ACC112 (cell line): Measurements from ENCODE around the gene SMG9.
"Not testable (repeated sequence)": the region's sequence is repeated elsewhere in the genome, so short reads cannot be mapped to it uniquely, and the experiment has no call there.

Experiments used
- H2AFZ ChIP-seq: fragments of 200-600 bp; sonication (generic); one replicate; pipeline ENCODE4 v1.6.0; 2017; ENCODE audit warnings: antibody characterized with exemption, low read length; ENCODE audit not compliant: unreplicated experiment
- H3K27ac ChIP-seq: fragments of 200-600 bp; sonication (generic); 2 replicates; pipeline ENCODE4 v1.5.1; 2014; ENCODE audit warnings: low read depth, mild to moderate bottlenecking, antibody characterized with exemption, low read length, moderate library complexity
- H3K27me3 ChIP-seq: fragments of 200-600 bp; sonication (generic); 2 replicates; pipeline ENCODE4 v1.6.1; 2014; ENCODE audit warnings: mild to moderate bottlenecking, antibody characterized with exemption, low read length, moderate library complexity, mixed read lengths; ENCODE audit not compliant: insufficient read depth
- H3K36me3 ChIP-seq: fragments of 200-600 bp; sonication (generic); 2 replicates; pipeline ENCODE4 v1.6.1; 2016; ENCODE audit warnings: mild to moderate bottlenecking, antibody characterized with exemption, low read length, moderate library complexity, mixed read lengths; ENCODE audit not compliant: insufficient read depth
- H3K4me1 ChIP-seq: fragments of 200-600 bp; sonication (generic); one replicate; pipeline ENCODE4 v1.6.1; 2016; ENCODE audit warnings: low read length, mixed read lengths; ENCODE audit not compliant: insufficient read depth, unreplicated experiment, control insufficient read depth
- H3K4me3 ChIP-seq: fragments of 200-600 bp; sonication (generic); 2 replicates; pipeline ENCODE4 v1.5.1; 2014; ENCODE audit warnings: mild to moderate bottlenecking, low read depth, low read length
- H3K79me2 ChIP-seq: fragments of 200-600 bp; sonication (generic); one replicate; pipeline ENCODE4 v1.6.0; 2016; ENCODE audit warnings: low read length; ENCODE audit not compliant: control insufficient read depth, unreplicated experiment, insufficient read depth

Gene SMG9

GRCh38 chr19:43779820-43780219 is 25.1 kb upstream of the SMG9 start:
- peaks cover 4% of the 10 kb centered on the region for H3K79me2 ChIP-seq
- peak overlapping the region; percentile 79 for H3K4me3 ChIP-seq
- H2AFZ ChIP-seq: no peak overlapping the region
- no peaks in the 10 kb centered on the region for H3K27me3 ChIP-seq
- H3K4me1 ChIP-seq: peaks cover 24% of the 10 kb centered on the region
- H3K27ac ChIP-seq: no peak overlapping the region
- H3K36me3 ChIP-seq: no peaks in the 10 kb centered on the region

DNA sequence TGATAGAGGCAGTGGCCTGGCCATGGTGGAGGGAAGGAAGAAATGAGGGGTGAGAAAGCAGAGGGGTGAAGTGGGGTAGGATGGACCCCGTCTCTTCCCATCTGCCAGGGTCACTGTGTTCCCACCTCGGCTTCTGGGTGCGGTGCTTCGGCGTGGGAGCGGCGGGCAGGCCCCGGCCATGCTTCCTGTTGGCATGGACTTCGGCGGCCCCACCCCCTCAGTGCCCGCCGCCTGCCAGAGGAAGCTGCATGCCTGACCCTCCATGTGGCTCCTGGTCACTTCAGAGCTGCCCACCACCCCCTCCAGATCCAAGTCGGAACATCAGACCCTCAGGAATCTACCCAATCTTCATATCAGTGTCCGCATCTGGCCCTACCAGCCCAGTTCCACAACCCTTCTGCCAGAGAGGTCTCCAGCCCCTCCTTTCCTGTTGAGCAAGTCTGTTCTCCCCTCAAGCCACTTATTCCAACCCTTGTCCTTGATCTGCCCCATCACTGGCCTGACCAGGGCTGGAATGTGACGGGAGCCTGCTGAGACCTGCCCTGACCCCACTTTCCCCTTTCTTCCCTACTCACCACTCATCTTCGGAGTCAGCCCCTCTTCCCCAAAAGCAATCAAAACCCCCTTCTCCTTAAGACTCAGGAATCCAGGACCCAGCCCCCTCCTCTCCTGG is 24.5 kb upstream of the SMG9 start:
- peaks cover 4% of the 10 kb centered on the region for H3K79me2 ChIP-seq
- H3K27ac ChIP-seq: no peak overlapping the region
- H3K36me3 ChIP-seq: no peaks in the 10 kb centered on the region
- no peak overlapping the region for H2AFZ ChIP-seq
- peaks cover 20% of the 10 kb centered on the region for H3K4me1 ChIP-seq
- no peaks in the 10 kb centered on the region for H3K27me3 ChIP-seq
- H3K4me3 ChIP-seq: peak overlapping the region; percentile 79; the same call in 1 of the 2 replicates

DNA sequence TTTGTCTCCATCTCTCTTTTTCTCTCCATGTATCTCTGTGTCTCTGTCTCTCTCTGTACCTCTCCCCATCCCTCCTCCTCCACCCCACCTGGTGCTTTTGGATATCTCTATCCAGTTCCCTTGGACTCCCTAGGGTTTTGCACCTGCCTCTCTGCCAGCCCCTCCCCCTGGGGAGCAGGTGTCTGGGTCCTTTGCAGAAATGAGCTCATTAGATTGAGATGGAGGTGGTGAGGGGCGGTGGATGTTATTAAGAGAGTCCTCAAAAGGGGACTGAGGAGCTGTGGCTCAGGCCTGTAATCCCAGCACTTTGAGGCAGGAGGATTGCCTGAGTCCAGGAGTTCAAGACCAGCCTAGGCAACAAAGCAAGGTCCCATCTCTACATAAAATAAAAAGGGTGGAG is 23.9 kb upstream of the SMG9 start:
- H3K27me3 ChIP-seq: no peaks in the 10 kb centered on the region
- no peak overlapping the region for H3K4me3 ChIP-seq
- H2AFZ ChIP-seq: no peak overlapping the region
- no peak overlapping the region for H3K27ac ChIP-seq
- peaks cover 4% of the 10 kb centered on the region for H3K79me2 ChIP-seq
- H3K4me1 ChIP-seq: peaks cover 20% of the 10 kb centered on the region
- H3K36me3 ChIP-seq: no peaks in the 10 kb centered on the region

DNA sequence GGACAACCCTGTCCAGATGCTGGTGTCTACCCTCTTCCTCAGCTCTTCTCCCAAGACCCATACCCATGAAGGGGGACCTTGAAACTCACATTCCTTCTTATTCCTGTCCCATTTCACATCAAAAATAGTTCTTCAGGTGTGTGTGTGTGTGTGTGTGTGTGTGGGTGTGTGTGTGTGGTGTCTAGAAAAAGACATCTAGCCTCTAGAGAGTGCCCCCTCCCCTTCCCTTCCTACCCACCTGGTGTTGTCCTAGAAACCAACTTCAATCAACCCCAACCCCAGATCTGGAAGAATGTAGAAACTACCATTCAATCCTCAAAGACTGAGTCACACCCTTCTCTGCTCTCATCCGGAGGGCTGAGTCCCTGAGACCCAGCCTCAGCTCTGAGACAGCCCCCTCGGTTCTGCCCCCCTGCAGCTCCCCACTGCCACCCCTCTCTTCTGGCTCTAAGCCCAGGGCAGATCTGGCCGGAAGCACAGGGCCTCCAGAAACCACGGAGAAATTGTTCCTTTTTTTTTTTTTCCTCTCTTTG is 22.5 kb upstream of the SMG9 start:
- no peaks in the 10 kb centered on the region for H3K27me3 ChIP-seq
- peaks cover 20% of the 10 kb centered on the region for H3K4me1 ChIP-seq
- no peak overlapping the region for H3K4me3 ChIP-seq
- H3K36me3 ChIP-seq: no peaks in the 10 kb centered on the region
- no peak overlapping the region for H2AFZ ChIP-seq
- H3K27ac ChIP-seq: no peak overlapping the region
- H3K79me2 ChIP-seq: peaks cover 4% of the 10 kb centered on the region

GRCh38 chr19:43776286-43776685 is 21.5 kb upstream of the SMG9 start:
- no peak overlapping the region for H3K27ac ChIP-seq
- no peaks in the 10 kb centered on the region for H3K27me3 ChIP-seq
- peaks cover 16% of the 10 kb centered on the region for H3K4me1 ChIP-seq
- H3K36me3 ChIP-seq: no peaks in the 10 kb centered on the region
- peaks cover 4% of the 10 kb centered on the region for H3K79me2 ChIP-seq
- H2AFZ ChIP-seq: no peak overlapping the region
- H3K4me3 ChIP-seq: no peak overlapping the region

DNA sequence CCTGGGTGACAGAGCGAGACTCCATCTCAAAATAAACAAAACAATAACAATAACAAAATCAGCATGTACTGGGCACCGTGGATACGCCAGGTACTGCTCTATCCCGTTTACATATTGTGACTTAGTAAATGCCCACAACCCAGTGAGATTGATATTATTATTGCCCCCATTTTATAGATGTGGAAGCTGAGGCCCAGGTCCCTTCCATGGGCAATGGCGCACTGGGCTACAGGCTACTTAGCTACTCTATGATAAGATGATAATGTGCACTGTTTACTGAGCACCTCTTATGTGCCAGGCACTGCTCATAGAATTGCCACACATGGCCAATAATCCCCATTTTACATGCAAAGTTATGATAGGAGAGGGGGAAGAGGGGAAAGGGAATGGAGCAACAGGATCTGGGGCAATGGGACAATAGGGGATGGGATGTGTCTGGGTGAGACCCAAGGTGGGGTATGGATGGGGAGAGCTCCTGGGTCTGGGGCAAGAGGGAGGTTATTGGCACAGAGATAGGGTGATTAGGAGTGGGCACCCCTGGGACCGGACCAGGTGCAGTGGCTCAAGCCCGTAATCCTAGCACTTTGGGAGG is 20.6 kb upstream of the SMG9 start:
- Histone ChIP-seq H3K4me1 (peaks cover 8% of the 10 kb centered on the region), H3K36me3 (no peaks in the 10 kb centered on the region), H3K27me3 (no peaks in the 10 kb centered on the region), H3K27ac (no peak overlapping the region), H3K4me3 (no peak overlapping the region), H3K79me2 (peaks cover 4% of the 10 kb centered on the region), H2AFZ (no peak overlapping the region)

DNA sequence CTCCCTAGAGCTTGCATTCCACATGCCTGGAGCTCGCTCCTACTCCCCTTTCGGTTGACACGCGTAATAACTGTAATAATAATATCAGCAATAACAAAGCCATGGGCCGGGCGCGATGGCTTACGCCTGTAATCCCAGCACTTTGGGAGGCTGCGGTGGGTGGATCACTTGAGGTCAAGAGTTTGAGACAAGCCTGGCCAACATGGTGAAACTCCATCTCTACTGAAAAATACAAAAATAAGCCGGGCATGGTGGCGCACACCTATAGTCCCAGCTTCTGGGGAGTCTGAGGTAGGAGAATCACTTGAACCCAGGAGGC is 20.1 kb upstream of the SMG9 start:
- H3K79me2 ChIP-seq, H3K27me3 ChIP-seq, H2AFZ ChIP-seq, H3K4me3 ChIP-seq, H3K4me1 ChIP-seq, H3K36me3 ChIP-seq, H3K27ac ChIP-seq: not testable (repeated sequence)

GRCh38 chr19:43774103-43774939 is 19.6 kb upstream of the SMG9 start:
- Histone ChIP-seq H3K36me3 (no peaks in the 10 kb centered on the region), H3K27ac (no peak overlapping the region), H2AFZ (no peak overlapping the region), H3K4me1 (peaks cover 8% of the 10 kb centered on the region), H3K4me3 (no peak overlapping the region), H3K79me2 (no peaks in the 10 kb centered on the region), H3K27me3 (no peaks in the 10 kb centered on the region)

DNA sequence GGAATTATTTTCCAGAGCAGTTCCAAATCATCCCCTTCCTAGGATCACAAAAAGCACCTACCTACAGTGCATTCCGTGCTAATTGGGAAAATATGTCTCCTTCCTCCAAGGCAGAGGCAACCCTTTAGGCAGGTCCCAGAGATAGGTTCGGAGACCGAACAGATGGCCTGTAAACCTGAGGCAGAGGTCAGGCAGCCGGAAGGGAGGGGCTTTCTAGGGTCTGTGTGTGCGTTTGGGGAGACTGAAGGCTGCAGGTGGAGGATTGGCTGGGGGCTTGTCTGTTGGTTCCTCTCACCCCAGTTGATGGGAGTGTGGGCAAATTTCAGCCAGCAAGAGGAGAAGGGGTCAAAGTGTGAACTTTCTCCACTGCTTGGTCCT is 19.0 kb upstream of the SMG9 start:
- Histone ChIP-seq H3K4me3 (no peak overlapping the region), H2AFZ (no peak overlapping the region), H3K4me1 (peaks cover 8% of the 10 kb centered on the region), H3K36me3 (no peaks in the 10 kb centered on the region), H3K79me2 (no peaks in the 10 kb centered on the region), H3K27ac (no peak overlapping the region), H3K27me3 (no peaks in the 10 kb centered on the region)

DNA sequence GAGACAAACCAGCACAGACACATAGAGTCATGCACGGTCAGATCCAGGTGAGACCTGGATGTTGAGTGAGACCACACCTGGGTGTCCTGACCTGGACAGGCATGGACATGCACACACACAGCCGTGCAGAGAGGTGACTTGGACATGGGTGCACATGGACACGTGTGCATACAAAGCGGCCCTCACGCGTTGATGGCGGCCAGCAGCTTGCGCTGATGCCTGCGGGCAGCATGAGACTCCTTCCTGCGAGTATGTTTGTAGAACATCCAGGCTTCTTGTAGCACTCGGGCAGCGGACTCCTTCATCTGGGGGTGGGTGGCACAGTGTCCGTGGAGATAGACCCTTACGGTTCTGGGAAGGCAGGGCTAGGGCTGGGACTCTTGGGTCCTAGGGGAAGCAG is 14.5 kb upstream of the SMG9 start:
- Histone ChIP-seq H3K4me1 (peaks cover 15% of the 10 kb centered on the region), H3K36me3 (no peaks in the 10 kb centered on the region), H2AFZ (no peak overlapping the region), H3K4me3 (no peak overlapping the region), H3K27ac (no peak overlapping the region), H3K79me2 (no peaks in the 10 kb centered on the region), H3K27me3 (no peaks in the 10 kb centered on the region)
